Activated naive CD4-positive, alpha-beta T cell treated with anti-CD3 and anti-CD28 coated beads, Interleukin-2, amount 10 ng/mL, durations not matched to agents 7 days and 5 days (primary cell): ENCODE measurements around the gene HTT-AS.

Experiments used
- CTCF ChIA-PET: fragments of 350-600 bp; sonication (Branson Sonifier 250); formaldehyde crosslinking; loops from one replicate; lab custom pipeline; 2021; ENCODE audit warnings: antibody characterized with exemption; lab: Charles Lee
- DNase-seq: peaks from one replicate; pipeline ENCODE4 v3.0.0-alpha.2; 2020
- H3K27ac Mint-ChIP-seq: one replicate; pipeline ENCODE4 v1.8.0; 2021; ENCODE audit warnings: mild to moderate bottlenecking, moderate library complexity, mixed read lengths
- H3K27me3 Mint-ChIP-seq: one replicate; pipeline ENCODE4 v1.8.0; 2021; ENCODE audit warnings: mild to moderate bottlenecking, mixed read lengths
- H3K36me3 Mint-ChIP-seq: one replicate; pipeline ENCODE4 v1.8.0; 2021; ENCODE audit warnings: mixed read lengths
- H3K4me1 Mint-ChIP-seq: one replicate; pipeline ENCODE4 v1.8.0; 2021; ENCODE audit warnings: mixed read lengths
- H3K4me3 Mint-ChIP-seq: one replicate; pipeline ENCODE4 v1.8.0; 2021; ENCODE audit warnings: mild to moderate bottlenecking, moderate library complexity, mixed read lengths
- H3K9me3 Mint-ChIP-seq: one replicate; pipeline ENCODE4 v1.8.0; 2021; ENCODE audit warnings: mixed read lengths

The HTT-AS gene

DNA sequence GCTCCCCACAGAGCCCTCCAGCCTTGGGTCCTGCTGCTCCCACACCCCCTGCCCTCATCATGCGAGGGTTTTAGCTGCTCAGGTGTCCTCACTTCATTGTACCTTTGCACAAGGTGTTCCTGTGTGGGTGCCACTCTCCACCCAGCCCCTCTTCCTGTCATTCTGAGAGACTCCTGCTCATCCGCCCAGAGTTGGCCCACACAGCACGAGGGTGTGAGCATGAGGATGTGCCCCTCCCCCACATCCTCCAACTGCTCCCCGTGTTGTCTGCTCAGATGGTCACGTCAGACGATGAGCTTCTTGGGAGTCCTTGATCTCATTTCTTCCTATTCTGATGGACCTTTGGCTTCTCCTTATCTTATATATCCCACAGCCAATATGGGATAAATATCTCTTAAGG is 53.2 kb downstream of the HTT-AS start:
- no peak overlapping the region for H3K4me3 Mint-ChIP-seq
- no peak overlapping the region for H3K27ac Mint-ChIP-seq
- H3K36me3 Mint-ChIP-seq: no peaks in the 10 kb centered on the region
- H3K4me1 Mint-ChIP-seq: peaks cover 5% of the 10 kb centered on the region
- peaks cover 42% of the 10 kb centered on the region for H3K27me3 Mint-ChIP-seq
- H3K9me3 Mint-ChIP-seq: peaks cover 9% of the 10 kb centered on the region
- no peak for DNase-seq
- CTCF ChIA-PET: interaction anchor here (1.2 kb wide), 1 partner anchor 42 kb away, joined by 3 read pairs; no protein-coding TSS in a partner anchor

DNA sequence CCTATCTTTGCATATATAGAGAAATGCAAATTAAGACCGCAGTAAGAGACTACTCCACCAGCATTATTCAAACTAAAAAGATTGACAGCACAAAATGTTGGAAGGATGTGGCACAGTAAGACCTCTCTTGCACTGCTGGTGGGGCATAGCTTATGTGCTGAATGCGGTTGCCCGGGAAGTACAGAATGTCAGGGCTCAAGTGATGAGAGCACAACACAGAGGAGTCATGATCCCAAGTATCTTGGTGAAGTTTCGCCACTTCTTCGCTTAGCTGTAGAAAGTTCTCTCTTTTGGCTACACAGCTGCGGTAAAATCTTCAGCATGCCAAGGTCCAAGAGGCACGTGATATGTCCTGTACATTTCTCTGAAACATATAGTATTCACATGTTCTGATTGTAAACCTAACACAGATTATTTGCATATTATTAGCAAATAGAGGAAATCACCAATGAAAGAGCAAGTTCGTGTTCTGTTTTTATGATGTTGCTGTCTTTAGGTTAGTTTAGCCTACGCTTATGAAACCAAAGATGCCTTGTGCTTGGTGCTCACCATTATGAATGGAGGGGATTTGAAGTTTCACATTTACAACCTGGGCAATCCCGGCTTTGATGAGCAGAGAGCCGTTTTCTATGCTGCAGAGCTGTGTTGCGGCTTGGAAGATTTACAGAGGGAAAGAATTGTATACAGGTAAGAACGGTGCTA is 55.0 kb downstream of the HTT-AS start:
- peaks cover 5% of the 10 kb centered on the region for H3K4me1 Mint-ChIP-seq
- H3K9me3 Mint-ChIP-seq: peaks cover 9% of the 10 kb centered on the region
- CTCF ChIA-PET: no interaction called here
- H3K27me3 Mint-ChIP-seq: peaks cover 41% of the 10 kb centered on the region
- no peak overlapping the region for H3K27ac Mint-ChIP-seq
- no peak overlapping the region for H3K4me3 Mint-ChIP-seq
- H3K36me3 Mint-ChIP-seq: no peaks in the 10 kb centered on the region
- DNase-seq: no peak

GRCh38 chr4:3017504-3017903 is 56.8 kb downstream of the HTT-AS start:
- H3K27me3 Mint-ChIP-seq: peaks cover 36% of the 10 kb centered on the region
- DNase-seq: no peak
- no peaks in the 10 kb centered on the region for H3K36me3 Mint-ChIP-seq
- H3K27ac Mint-ChIP-seq: no peak overlapping the region
- peaks cover 5% of the 10 kb centered on the region for H3K4me1 Mint-ChIP-seq
- no peaks in the 10 kb centered on the region for H3K9me3 Mint-ChIP-seq
- no peak overlapping the region for H3K4me3 Mint-ChIP-seq
- CTCF ChIA-PET: no interaction called here

DNA sequence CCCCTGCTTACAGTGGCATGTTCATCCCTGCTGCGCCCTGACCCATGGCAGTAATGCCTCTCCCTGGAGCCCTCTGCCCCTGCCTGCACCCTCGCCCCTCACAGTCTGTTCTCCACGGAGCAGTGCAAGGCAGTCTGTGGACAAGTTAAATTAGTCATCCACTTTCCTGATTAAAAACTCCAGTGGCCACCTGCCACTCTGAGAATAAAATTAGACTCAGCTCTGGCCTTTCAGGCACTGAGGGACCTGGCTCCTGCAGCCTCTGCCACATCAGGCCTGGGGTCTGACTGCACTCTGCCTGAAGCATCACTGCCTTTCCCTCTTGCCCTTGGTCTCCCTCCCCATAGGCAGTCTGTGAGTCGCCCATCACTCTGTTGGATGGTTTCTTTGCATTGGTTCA is 57.4 kb downstream of the HTT-AS start:
- peaks cover 36% of the 10 kb centered on the region for H3K27me3 Mint-ChIP-seq
- DNase-seq: no peak
- H3K4me3 Mint-ChIP-seq: no peak overlapping the region
- peaks cover 5% of the 10 kb centered on the region for H3K4me1 Mint-ChIP-seq
- no peaks in the 10 kb centered on the region for H3K36me3 Mint-ChIP-seq
- H3K27ac Mint-ChIP-seq: no peak overlapping the region
- no peaks in the 10 kb centered on the region for H3K9me3 Mint-ChIP-seq
- CTCF ChIA-PET: no interaction called here

- H3K4me3 Mint-ChIP-seq: no peak overlapping the region
- no peaks in the 10 kb centered on the region for H3K4me1 Mint-ChIP-seq
- no peak for DNase-seq
- peaks cover 38% of the 10 kb centered on the region for H3K27me3 Mint-ChIP-seq
- CTCF ChIA-PET: interaction anchor here (0.7 to 1.2 kb wide), 3 partner anchors 21 to 40 kb away, joined by 3 to 4 read pairs (median 4); no protein-coding TSS in a partner anchor
- no peaks in the 10 kb centered on the region for H3K36me3 Mint-ChIP-seq
- no peaks in the 10 kb centered on the region for H3K9me3 Mint-ChIP-seq
- H3K27ac Mint-ChIP-seq: no peak overlapping the region
Measured at GRCh38 chr4:3013839-3014350, 60.4 kb downstream of the HTT-AS start.
